H1 (cell line): ENCODE results near the gene KRT83. TPM values are rescaled to one million over a fixed set of nuclear protein-coding genes. Genes with fewer than 3 reads are reported as not detected.

Experiments used
- CTCF ChIA-PET: fragments of 300-600 bp; sonication (Branson Sonifier 250); formaldehyde crosslinking; loops from one replicate; lab custom pipeline; 2021; ENCODE audit not compliant: partially characterized antibody; lab: Charles Lee
- POLR2A ChIA-PET: fragments of 300-600 bp; sonication (Branson Sonifier 250); formaldehyde crosslinking; loops from one replicate; lab custom pipeline; 2021; ENCODE audit warnings: inconsistent platforms; ENCODE audit not compliant: partially characterized antibody; lab: Charles Lee
- DNase-seq, 2 experiments: peaks; one replicate each; pipeline versions ENCODE4 v3.0.0 to v3.0.0-alpha.2; 2010 to 2022; ENCODE audit warnings: low spot score in 2 of 2, low read depth in 1 of 2, mixed read lengths in 1 of 2
- FAIRE-seq: peaks from 2 replicates; lab custom pipeline; 2011; peaks lifted over from hg19 to GRCh38; lab: Jason Lieb, UNC
- H2AFZ ChIP-seq: 2 replicates; pipeline ENCODE4 v1.8.1; 2012; ENCODE audit warnings: low read length, inconsistent platforms
- H2AK5ac ChIP-seq: 2 replicates; pipeline ENCODE4 v1.6.1; 2013; ENCODE audit warnings: low read depth, low read length
- H2BK120ac ChIP-seq: replicated peaks from 2 replicates; pipeline ENCODE3; 2013; ENCODE audit warnings: low read depth, low read length, inconsistent platforms
- H2BK12ac ChIP-seq: 2 replicates; pipeline ENCODE4 v1.6.1; 2013; ENCODE audit warnings: low read depth, low read length
- H2BK15ac ChIP-seq: 2 replicates; pipeline ENCODE4 v1.6.1; 2013; ENCODE audit warnings: low read length
- H2BK20ac ChIP-seq: 2 replicates; pipeline ENCODE4 v1.6.1; 2013; ENCODE audit warnings: low read length
- H2BK5ac ChIP-seq: 2 replicates; pipeline ENCODE4 v1.6.1; 2013; ENCODE audit warnings: low read depth, low read length
- H3K14ac ChIP-seq: 2 replicates; pipeline ENCODE4 v1.6.1; 2013; ENCODE audit warnings: inconsistent platforms; ENCODE audit not compliant: insufficient read length
- H3K18ac ChIP-seq: 2 replicates; pipeline ENCODE4 v1.6.1; 2013; ENCODE audit warnings: low read length; ENCODE audit errors: extremely low read depth
- H3K23ac ChIP-seq: 2 replicates; pipeline ENCODE4 v1.6.1; 2013; ENCODE audit warnings: inconsistent platforms; ENCODE audit not compliant: insufficient read length
- H3K23me2 ChIP-seq: 2 replicates; pipeline ENCODE4 v1.6.1; 2013; ENCODE audit warnings: low read depth, low read length
- H3K27ac ChIP-seq: 2 replicates; pipeline ENCODE4 v1.6.1; 2011; ENCODE audit warnings: low read depth, low read length, inconsistent platforms
- H3K27me3 ChIP-seq, 4 experiments: replicated peaks in 1 of 4; 1 replicate in 1 of 4; 2 replicates in 3 of 4; pipeline versions ENCODE4 v1.6.1 to v1.8.1; 2011 to 2013; ENCODE audit warnings: low read length in 3 of 4, mild to moderate bottlenecking in 3 of 4, inconsistent platforms in 2 of 4, mixed read lengths in 2 of 4, moderate library complexity in 1 of 4; ENCODE audit not compliant: control insufficient read depth in 3 of 4, insufficient read depth in 3 of 4; ENCODE audit errors: extremely low read depth in 1 of 4
- H3K36me3 ChIP-seq, 4 experiments: 2 replicates each; pipeline versions ENCODE4 v1.6.1 to v1.8.1; 2011 to 2013; ENCODE audit warnings: mild to moderate bottlenecking in 4 of 4, low read length in 3 of 4, moderate library complexity in 2 of 4, control low read depth in 1 of 4, inconsistent platforms in 1 of 4; ENCODE audit not compliant: insufficient read depth in 4 of 4, control insufficient read depth in 2 of 4
- H3K4ac ChIP-seq: replicated peaks from 2 replicates; pipeline ENCODE3; 2013; ENCODE audit warnings: low read length, low read depth, mixed read lengths, inconsistent platforms; ENCODE audit not compliant: insufficient read length
- H3K4me1 ChIP-seq, 4 experiments: replicated peaks in 1 of 4; 1 replicate in 1 of 4; 2 replicates in 3 of 4; pipeline versions ENCODE4 v1.6.1 to v1.8.1; 2011 to 2013; ENCODE audit warnings: low read length in 3 of 4, inconsistent platforms in 2 of 4, mixed read lengths in 1 of 4; ENCODE audit not compliant: insufficient read depth in 4 of 4, control insufficient read depth in 3 of 4
- H3K4me2 ChIP-seq, 2 experiments: 2 replicates each; pipeline versions ENCODE4 v1.6.1 to v1.8.1; 2011 to 2013; ENCODE audit warnings: low read depth in 2 of 2, low read length in 2 of 2, control low read depth in 1 of 2, inconsistent platforms in 1 of 2, mild to moderate bottlenecking in 1 of 2; ENCODE audit not compliant: insufficient read depth in 1 of 2
- H3K4me3 ChIP-seq, 4 experiments: fragments of 200-600, 300-600 bp in 1 of 4; sonication (generic), shearing (Covaris generic), sonication (Bioruptor Twin) in 1 of 4; 2 replicates each; pipeline versions ENCODE4 v1.5.1 to v1.8.1; 2011 to 2016; ENCODE audit warnings: low read length in 4 of 4, low read depth in 3 of 4, control low read depth in 2 of 4, inconsistent platforms in 2 of 4, mild to moderate bottlenecking in 2 of 4, mixed read lengths in 1 of 4, moderate library complexity in 1 of 4; ENCODE audit not compliant: insufficient read depth in 2 of 4; ENCODE audit errors: extremely low read depth in 1 of 4
- H3K56ac ChIP-seq: replicated peaks from 2 replicates; pipeline ENCODE3; 2013; ENCODE audit warnings: low read depth, mild to moderate bottlenecking, mixed read lengths, low read length, inconsistent platforms; ENCODE audit not compliant: insufficient read length
- H3K79me1 ChIP-seq: 2 replicates; pipeline ENCODE4 v1.6.1; 2013; ENCODE audit warnings: low read depth, low read length, control low read depth
- H3K79me2 ChIP-seq, 2 experiments: 2 replicates each; pipeline versions ENCODE4 v1.6.1 to v1.8.1; 2012 to 2013; ENCODE audit warnings: low read length in 2 of 2, mild to moderate bottlenecking in 2 of 2, inconsistent platforms in 1 of 2; ENCODE audit not compliant: insufficient read depth in 2 of 2, control insufficient read depth in 1 of 2
- H3K9ac ChIP-seq, 4 experiments: replicated peaks in 1 of 4; 1 replicate in 1 of 4; 2 replicates in 3 of 4; pipeline versions ENCODE4 v1.6.1 to v1.8.1; 2011 to 2013; ENCODE audit warnings: low read depth in 3 of 4, low read length in 3 of 4, control low read depth in 2 of 4, mild to moderate bottlenecking in 2 of 4, moderate library complexity in 2 of 4, inconsistent platforms in 1 of 4; ENCODE audit errors: extremely low read depth in 1 of 4
- H3K9me3 ChIP-seq, 2 experiments: 2 replicates each; pipeline versions ENCODE4 v1.6.1 to v1.8.1; 2012 to 2013; ENCODE audit warnings: mild to moderate bottlenecking in 2 of 2, moderate library complexity in 2 of 2, control low read depth in 1 of 2, inconsistent platforms in 1 of 2, low read depth in 1 of 2, low read length in 1 of 2, mixed read lengths in 1 of 2; ENCODE audit not compliant: insufficient read depth in 2 of 2
- H4K20me1 ChIP-seq, 2 experiments: replicated peaks in 1 of 2; 2 replicates each; pipeline versions ENCODE3 to v1.8.1; 2011 to 2013; ENCODE audit warnings: inconsistent platforms in 2 of 2, low read length in 2 of 2, mild to moderate bottlenecking in 1 of 2; ENCODE audit not compliant: insufficient read depth in 2 of 2, control insufficient read depth in 1 of 2
- H4K5ac ChIP-seq: 2 replicates; pipeline ENCODE4 v1.6.1; 2013; ENCODE audit warnings: low read length, low read depth, mixed read lengths, inconsistent platforms; ENCODE audit not compliant: insufficient read length
- H4K8ac ChIP-seq: 2 replicates; pipeline ENCODE4 v1.8.0; 2013; ENCODE audit warnings: mild to moderate bottlenecking, moderate library complexity, low read length, inconsistent platforms; ENCODE audit not compliant: insufficient read depth; ENCODE audit errors: extremely low read depth
- H4K91ac ChIP-seq: replicated peaks from 2 replicates; pipeline ENCODE3; 2013; ENCODE audit warnings: low read length, mixed read lengths, inconsistent platforms; ENCODE audit not compliant: insufficient read length
- ASH2L ChIP-seq: fragments of 200-600, 300-600 bp; sonication (generic); IDR thresholded peaks from one replicate; pipeline ENCODE4 v1.7.1; 2017; ENCODE audit warnings: low read length
- ATF2 ChIP-seq: IDR thresholded peaks from 2 replicates; pipeline ENCODE4 v1.6.1; 2012; ENCODE audit warnings: low read length, inconsistent platforms
- CHD1 ChIP-seq: IDR thresholded peaks from 2 replicates; pipeline ENCODE4 v1.6.1; 2012; ENCODE audit warnings: low read depth, low read length, improper control_type of control experiment
- FOSL1 ChIP-seq: IDR thresholded peaks from 2 replicates; pipeline ENCODE4 v1.6.1; 2011; ENCODE audit warnings: mild to moderate bottlenecking, low read depth, low read length, moderate library complexity; ENCODE audit not compliant: insufficient read depth
- HDAC6 ChIP-seq: IDR thresholded peaks from one replicate; pipeline ENCODE4 v1.7.1; 2012; ENCODE audit warnings: low read depth, mild to moderate bottlenecking, inconsistent platforms, low read length, moderate library complexity
- NANOG ChIP-seq: IDR thresholded peaks from 2 replicates; pipeline ENCODE4 v1.6.1; 2011; ENCODE audit warnings: low read length, low read depth, mild to moderate bottlenecking, inconsistent platforms; ENCODE audit not compliant: insufficient read depth, poor library complexity, severe bottlenecking
- POLR2AphosphoS5 ChIP-seq: IDR thresholded peaks from 2 replicates; pipeline ENCODE4 v1.6.1; 2011; ENCODE audit warnings: low read depth, low read length
- SRF ChIP-seq: IDR thresholded peaks from 2 replicates; pipeline ENCODE4 v1.6.1; 2011; ENCODE audit warnings: mild to moderate bottlenecking, low read depth, low read length, moderate library complexity
- TBP ChIP-seq: IDR thresholded peaks from 2 replicates; pipeline ENCODE4 v1.6.1; 2011; ENCODE audit warnings: low read depth, low read length, improper control_type of control experiment
- TCF12 ChIP-seq: IDR thresholded peaks from 2 replicates; pipeline ENCODE4 v1.6.1; 2011; ENCODE audit warnings: low read depth, mild to moderate bottlenecking, low read length
- WGBS, 2 experiments: shearing (Covaris generic) in 1 of 2; methylation state at CpG; one replicate each; pipeline versions ENCODE4 v1.1.6 to v1.1.7; 2013 to 2015; ENCODE audit warnings: low lambda C conversion rate in 2 of 2, mixed read lengths in 2 of 2, inconsistent platforms in 1 of 2, low coverage in 1 of 2, missing lambda C conversion rate in 1 of 2; ENCODE audit not compliant: insufficient replicate concordance in 2 of 2, insufficient coverage in 1 of 2, insufficient read length in 1 of 2; ENCODE audit errors: extremely low coverage in 1 of 2, missing lambda C conversion rate in 1 of 2; 5-methylcytosine and 5-hydroxymethylcytosine counted together
- polyA plus RNA-seq, 7 experiments: library from polyadenylated mRNA; depleted of rRNA in 3 of 7; stranded (reverse) in 5 of 7; unstranded in 2 of 7; fragments of >200 nt in 5 of 7; fragments of 200-250 nt in 2 of 7; gene quantifications; 1 replicate in 5 of 7; 2 replicates in 1 of 7; 4 replicates in 1 of 7; pipeline versions ENCODE4 v1.2.1 to v1.2.3, GENCODE V29; 2011 to 2013; ENCODE audit warnings: missing spikeins in 2 of 7, mixed read lengths in 2 of 7
- total RNA-seq: library from RNA; stranded (reverse); fragmentation: NEBNext Ultra II Directional; extraction: Animal tissue kit (Norgen Biotek cat#: 25700); gene quantifications from 2 replicates; pipeline ENCODE4 v1.2.1, GENCODE V29; 2021
- TF ChIP-seq, protein P1 (sequence below): IDR thresholded peaks from 2 replicates; pipeline ENCODE4 v1.6.1; 2012; ENCODE audit warnings: inconsistent platforms
- TF ChIP-seq, protein P2 (sequence below): IDR thresholded peaks from 2 replicates; pipeline ENCODE4 v1.6.1; 2011; ENCODE audit warnings: low read length, improper control_type of control experiment

KRT83 gene
- total and polyA plus RNA-seq, 2 of the 8 experiments (the other 6 are each of a cell fraction or from before 2014, with no cell fraction given), result not detected

DNA sequence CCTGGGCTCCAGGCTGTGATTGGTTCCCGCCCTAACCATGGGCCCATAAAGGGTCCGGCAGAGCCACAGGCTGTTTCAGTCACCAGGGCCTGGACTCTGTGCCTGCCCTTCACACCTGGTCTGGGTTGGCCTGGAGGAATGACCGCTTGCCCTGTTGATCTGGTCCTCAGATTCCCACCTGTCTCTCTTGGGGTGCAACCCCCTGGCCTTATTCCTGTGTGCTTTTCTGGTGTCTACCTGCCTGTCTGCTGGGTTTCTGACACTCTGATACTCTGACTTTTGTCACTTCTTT lies 2.9 kb upstream of the KRT83 start:
- ChIA-PET POLR2A (no interaction called here), CTCF (interaction anchor here (0.8 to 19.8 kb wide), 8 partner anchors 11 to 109 kb away, joined by 3 to 353 read pairs (median 23); no protein-coding TSS in a partner anchor)
- H3K23me2 ChIP-seq, result no peaks in the 10 kb centered on the region
- no peak overlapping the region for H4K8ac ChIP-seq
- H3K4me3 ChIP-seq, result no peak overlapping the region
- no peak overlapping the region for H4K91ac ChIP-seq
- no peak overlapping the region for H3K4ac ChIP-seq
- H3K4me2 ChIP-seq, result no peak overlapping the region
- no peaks in the 10 kb centered on the region for H3K36me3 ChIP-seq
- no peaks in the 10 kb centered on the region for H3K79me1 ChIP-seq
- DNase-seq (no peak), FAIRE-seq (no peak)
- no peak overlapping the region for H3K23ac ChIP-seq
- H3K9ac ChIP-seq, result no peak overlapping the region
- H3K9me3 ChIP-seq, result no peaks in the 10 kb centered on the region
- H2AFZ ChIP-seq, result no peak overlapping the region
- no peak overlapping the region for H4K5ac ChIP-seq
- 93% methylated on average over 3 of the region's 3 CpGs; no CpG with 5 or more reads in 1 of the 2 experiments for WGBS, 2 experiments
- no peak overlapping the region for H3K18ac ChIP-seq
- H3K27ac ChIP-seq, result no peak overlapping the region
- no peaks in the 10 kb centered on the region for H4K20me1 ChIP-seq
- H2BK12ac ChIP-seq, result no peak overlapping the region
- H2BK120ac ChIP-seq, result no peak overlapping the region
- no peak overlapping the region for H2BK20ac ChIP-seq
- no peak overlapping the region for H2BK5ac ChIP-seq
- H2BK15ac ChIP-seq, result no peak overlapping the region
- no peak overlapping the region for H3K14ac ChIP-seq
- H2AK5ac ChIP-seq, result no peak overlapping the region
- H3K4me1 ChIP-seq, result no peaks in the 10 kb centered on the region
- no peaks in the 10 kb centered on the region for H3K27me3 ChIP-seq
- no peaks in the 10 kb centered on the region for H3K79me2 ChIP-seq
- H3K56ac ChIP-seq, result no peak overlapping the region
- TF ChIP-seq FOSL1 (no peak), ASH2L (no peak), POLR2AphosphoS5 (no peak), HDAC6 (no peak), TCF12 (no peak), CHD1 (no peak), TBP (no peak), NANOG (no peak), SRF (no peak), ATF2 (no peak)
- TF ChIP-seq, protein P1, sequence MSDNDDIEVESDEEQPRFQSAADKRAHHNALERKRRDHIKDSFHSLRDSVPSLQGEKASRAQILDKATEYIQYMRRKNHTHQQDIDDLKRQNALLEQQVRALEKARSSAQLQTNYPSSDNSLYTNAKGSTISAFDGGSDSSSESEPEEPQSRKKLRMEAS, result no peak
- TF ChIP-seq, protein P2, sequence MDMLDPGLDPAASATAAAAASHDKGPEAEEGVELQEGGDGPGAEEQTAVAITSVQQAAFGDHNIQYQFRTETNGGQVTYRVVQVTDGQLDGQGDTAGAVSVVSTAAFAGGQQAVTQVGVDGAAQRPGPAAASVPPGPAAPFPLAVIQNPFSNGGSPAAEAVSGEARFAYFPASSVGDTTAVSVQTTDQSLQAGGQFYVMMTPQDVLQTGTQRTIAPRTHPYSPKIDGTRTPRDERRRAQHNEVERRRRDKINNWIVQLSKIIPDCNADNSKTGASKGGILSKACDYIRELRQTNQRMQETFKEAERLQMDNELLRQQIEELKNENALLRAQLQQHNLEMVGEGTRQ, result no peak
